Mesothelial cell of epicardium (in vitro differentiated cells): ENCODE measurements around the gene SLC35B2. TPM values are rescaled to one million over a fixed set of nuclear protein-coding genes. Genes with fewer than 3 reads are reported as not detected.
"Not testable (repeated sequence)": the region's sequence is repeated elsewhere in the genome, so short reads cannot be mapped to it uniquely, and the experiment has no call there.

Experiments used
- DNase-seq, 2 experiments: peaks; one replicate each; pipeline ENCODE4 v3.0.0; 2021; ENCODE audit warnings: low spot score in 2 of 2; ENCODE audit not compliant: unreplicated experiment in 2 of 2
- H3K27ac Mint-ChIP-seq: 2 replicates; pipeline ENCODE4 v1.8.0; 2021; ENCODE audit warnings: mixed read lengths
- H3K27me3 Mint-ChIP-seq: 2 replicates; pipeline ENCODE4 v1.8.0; 2021; ENCODE audit warnings: low read depth, mixed read lengths
- H3K36me3 Mint-ChIP-seq: 2 replicates; pipeline ENCODE4 v1.8.0; 2021; ENCODE audit warnings: mixed read lengths
- H3K4me1 Mint-ChIP-seq: 2 replicates; pipeline ENCODE4 v1.8.0; 2021; ENCODE audit warnings: mixed read lengths
- H3K4me3 Mint-ChIP-seq: 2 replicates; pipeline ENCODE4 v1.8.0; 2021; ENCODE audit warnings: mild to moderate bottlenecking, moderate library complexity, mixed read lengths
- H3K9me3 Mint-ChIP-seq: 2 replicates; pipeline ENCODE4 v1.8.0; 2021; ENCODE audit warnings: mixed read lengths
- CTCF ChIP-seq: fragments of 200-600 bp; sonication (generic); IDR thresholded peaks from one replicate; pipeline ENCODE4 v1.5.0; 2021; ENCODE audit warnings: antibody characterized with exemption; ENCODE audit not compliant: unreplicated experiment
- total RNA-seq: library from RNA; stranded (reverse); gene quantifications from 3 replicates; pipeline ENCODE4 v1.2.1, GENCODE V29; 2021

Gene SLC35B2
- total RNA-seq, 1 donor from 2014 or later: 38.2 TPM

- H3K36me3 Mint-ChIP-seq: no peaks in the 10 kb centered on the region
- H3K4me1 Mint-ChIP-seq: peaks cover 34% of the 10 kb centered on the region
- H3K4me3 Mint-ChIP-seq: peak overlapping the region; percentile 10
- no peak for TF ChIP-seq CTCF
- H3K27ac Mint-ChIP-seq: peak overlapping the region; percentile 84
- no peaks in the 10 kb centered on the region for H3K9me3 Mint-ChIP-seq
- peaks cover 4% of the 10 kb centered on the region for H3K27me3 Mint-ChIP-seq
- DNase-seq: no peak
Observed at GRCh38 chr6:44235269-44235668, 22.1 kb downstream of the SLC35B2 start.

- no peak for DNase-seq
- TF ChIP-seq CTCF: peak; percentile 50
- H3K9me3 Mint-ChIP-seq: no peaks in the 10 kb centered on the region
- peak overlapping the region; percentile 84 for H3K27ac Mint-ChIP-seq
- H3K27me3 Mint-ChIP-seq: peaks cover 3% of the 10 kb centered on the region
- peaks cover 35% of the 10 kb centered on the region for H3K4me1 Mint-ChIP-seq
- no peaks in the 10 kb centered on the region for H3K36me3 Mint-ChIP-seq
- H3K4me3 Mint-ChIP-seq: no peak overlapping the region
Observed at GRCh38 chr6:44234101-44235025, 23.0 kb downstream of the SLC35B2 start.

- DNase-seq: no peak
- peaks cover 42% of the 10 kb centered on the region for H3K4me1 Mint-ChIP-seq
- H3K4me3 Mint-ChIP-seq: no peak overlapping the region
- H3K9me3 Mint-ChIP-seq: no peaks in the 10 kb centered on the region
- H3K36me3 Mint-ChIP-seq: no peaks in the 10 kb centered on the region
- no peaks in the 10 kb centered on the region for H3K27me3 Mint-ChIP-seq
- H3K27ac Mint-ChIP-seq: peak overlapping the region; percentile 84
- no peak for TF ChIP-seq CTCF
Observed at GRCh38 chr6:44233567-44234100, 23.7 kb downstream of the SLC35B2 start.

- peaks cover 42% of the 10 kb centered on the region for H3K4me1 Mint-ChIP-seq
- no peak overlapping the region for H3K27ac Mint-ChIP-seq
- H3K9me3 Mint-ChIP-seq: no peaks in the 10 kb centered on the region
- no peaks in the 10 kb centered on the region for H3K36me3 Mint-ChIP-seq
- no peak overlapping the region for H3K4me3 Mint-ChIP-seq
- TF ChIP-seq CTCF: no peak
- no peak for DNase-seq
- no peaks in the 10 kb centered on the region for H3K27me3 Mint-ChIP-seq
Observed at GRCh38 chr6:44232676-44233566, 24.4 kb downstream of the SLC35B2 start.

- not testable (repeated sequence) for H3K27me3 Mint-ChIP-seq, H3K9me3 Mint-ChIP-seq, H3K27ac Mint-ChIP-seq, H3K36me3 Mint-ChIP-seq, H3K4me3 Mint-ChIP-seq, DNase-seq
- H3K4me1 Mint-ChIP-seq: peaks cover 51% of the 10 kb centered on the region
Observed at GRCh38 chr6:44231426-44231825, 25.9 kb downstream of the SLC35B2 start.
